ENCODE data around the gene SPAG7.

GRCh38 chr17:4958102-4958501, 9.5 kb downstream of the SPAG7 start:
- TF ChIP-seq CTCF (conservative IDR thresholded peaks at IDR 0.05; ENCODE audit: low read length) (no peak), EZH2phosphoT487 (IDR thresholded peaks at IDR 0.05; ENCODE audit: borderline replicate concordance, low read depth, low read length) (no peak)
